Prostate gland (tissue), 2 donors: ENCODE data around the gene NINJ2.

ENCODE experiments used
- POLR2AphosphoS5 ChIP-seq: sonication (generic); formaldehyde crosslinking; IDR thresholded peaks from one replicate; pipeline ENCODE4 v1.6.1; 2017; ENCODE audit warnings: antibody characterized with exemption
- TF ChIP-seq, protein P1 (sequence below), 4 experiments: fragments of 200-600 bp in 2 of 4; fragments of 450-650 bp in 2 of 4; sonication (generic) in 2 of 4; IDR thresholded peaks; 1 replicate in 3 of 4; 2 replicates in 1 of 4; pipeline ENCODE4 v1.5.1; 2016 to 2019; ENCODE audit warnings: antibody characterized with exemption in 4 of 4, mild to moderate bottlenecking in 2 of 4, moderate library complexity in 2 of 4

DNA sequence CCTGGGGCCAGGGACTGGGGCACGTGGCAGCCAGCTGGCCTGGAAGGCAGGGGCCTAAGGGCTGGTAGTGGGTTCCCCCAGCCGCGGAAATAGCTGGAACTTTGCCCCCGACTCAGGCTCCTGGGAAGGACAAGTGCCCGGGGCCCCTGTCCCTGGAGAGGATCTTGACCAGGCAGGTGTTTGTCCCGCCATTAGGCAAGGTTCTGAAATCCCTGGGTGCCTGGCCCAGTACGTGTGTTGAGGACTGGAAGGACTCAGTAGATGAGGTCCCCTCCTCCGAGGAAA, 109.3 kb downstream of the NINJ2 start:
- TF ChIP-seq, protein P1, sequence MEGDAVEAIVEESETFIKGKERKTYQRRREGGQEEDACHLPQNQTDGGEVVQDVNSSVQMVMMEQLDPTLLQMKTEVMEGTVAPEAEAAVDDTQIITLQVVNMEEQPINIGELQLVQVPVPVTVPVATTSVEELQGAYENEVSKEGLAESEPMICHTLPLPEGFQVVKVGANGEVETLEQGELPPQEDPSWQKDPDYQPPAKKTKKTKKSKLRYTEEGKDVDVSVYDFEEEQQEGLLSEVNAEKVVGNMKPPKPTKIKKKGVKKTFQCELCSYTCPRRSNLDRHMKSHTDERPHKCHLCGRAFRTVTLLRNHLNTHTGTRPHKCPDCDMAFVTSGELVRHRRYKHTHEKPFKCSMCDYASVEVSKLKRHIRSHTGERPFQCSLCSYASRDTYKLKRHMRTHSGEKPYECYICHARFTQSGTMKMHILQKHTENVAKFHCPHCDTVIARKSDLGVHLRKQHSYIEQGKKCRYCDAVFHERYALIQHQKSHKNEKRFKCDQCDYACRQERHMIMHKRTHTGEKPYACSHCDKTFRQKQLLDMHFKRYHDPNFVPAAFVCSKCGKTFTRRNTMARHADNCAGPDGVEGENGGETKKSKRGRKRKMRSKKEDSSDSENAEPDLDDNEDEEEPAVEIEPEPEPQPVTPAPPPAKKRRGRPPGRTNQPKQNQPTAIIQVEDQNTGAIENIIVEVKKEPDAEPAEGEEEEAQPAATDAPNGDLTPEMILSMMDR (IDR thresholded peaks at IDR 0.05), result no peak
- TF ChIP-seq POLR2AphosphoS5, result no peak
